GM12801 (cell line): ENCODE measurements around the gene PCDH8.

ENCODE experiments used
- TF ChIP-seq, protein P1 (sequence below): IDR thresholded peaks from one replicate; pipeline ENCODE4 v1.5.1; 2011; ENCODE audit warnings: control low read depth; ENCODE audit not compliant: insufficient read length; ENCODE audit errors: extremely low read depth

The PCDH8 gene

DNA sequence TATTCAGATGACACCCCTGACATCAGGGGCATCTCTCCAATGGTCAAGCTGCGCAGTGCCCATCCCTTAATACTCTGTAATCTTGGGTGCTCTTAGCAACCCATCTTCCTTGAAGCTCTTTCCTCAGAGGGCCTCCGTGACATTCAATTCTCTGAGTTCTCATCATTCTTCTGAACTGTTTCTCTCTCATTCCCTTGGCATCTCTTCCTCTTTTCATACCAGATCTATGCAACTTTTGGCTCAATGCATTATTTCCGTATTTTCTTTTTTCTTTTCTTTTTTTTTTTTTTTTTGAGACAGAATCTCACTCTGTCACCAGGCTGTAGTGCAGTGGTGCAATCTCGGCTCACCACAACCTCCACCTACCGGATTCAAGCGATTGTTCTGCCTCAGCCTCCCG lies 53.9 kb downstream of the PCDH8 start:
- TF ChIP-seq, protein P1, sequence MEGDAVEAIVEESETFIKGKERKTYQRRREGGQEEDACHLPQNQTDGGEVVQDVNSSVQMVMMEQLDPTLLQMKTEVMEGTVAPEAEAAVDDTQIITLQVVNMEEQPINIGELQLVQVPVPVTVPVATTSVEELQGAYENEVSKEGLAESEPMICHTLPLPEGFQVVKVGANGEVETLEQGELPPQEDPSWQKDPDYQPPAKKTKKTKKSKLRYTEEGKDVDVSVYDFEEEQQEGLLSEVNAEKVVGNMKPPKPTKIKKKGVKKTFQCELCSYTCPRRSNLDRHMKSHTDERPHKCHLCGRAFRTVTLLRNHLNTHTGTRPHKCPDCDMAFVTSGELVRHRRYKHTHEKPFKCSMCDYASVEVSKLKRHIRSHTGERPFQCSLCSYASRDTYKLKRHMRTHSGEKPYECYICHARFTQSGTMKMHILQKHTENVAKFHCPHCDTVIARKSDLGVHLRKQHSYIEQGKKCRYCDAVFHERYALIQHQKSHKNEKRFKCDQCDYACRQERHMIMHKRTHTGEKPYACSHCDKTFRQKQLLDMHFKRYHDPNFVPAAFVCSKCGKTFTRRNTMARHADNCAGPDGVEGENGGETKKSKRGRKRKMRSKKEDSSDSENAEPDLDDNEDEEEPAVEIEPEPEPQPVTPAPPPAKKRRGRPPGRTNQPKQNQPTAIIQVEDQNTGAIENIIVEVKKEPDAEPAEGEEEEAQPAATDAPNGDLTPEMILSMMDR: no peak

DNA sequence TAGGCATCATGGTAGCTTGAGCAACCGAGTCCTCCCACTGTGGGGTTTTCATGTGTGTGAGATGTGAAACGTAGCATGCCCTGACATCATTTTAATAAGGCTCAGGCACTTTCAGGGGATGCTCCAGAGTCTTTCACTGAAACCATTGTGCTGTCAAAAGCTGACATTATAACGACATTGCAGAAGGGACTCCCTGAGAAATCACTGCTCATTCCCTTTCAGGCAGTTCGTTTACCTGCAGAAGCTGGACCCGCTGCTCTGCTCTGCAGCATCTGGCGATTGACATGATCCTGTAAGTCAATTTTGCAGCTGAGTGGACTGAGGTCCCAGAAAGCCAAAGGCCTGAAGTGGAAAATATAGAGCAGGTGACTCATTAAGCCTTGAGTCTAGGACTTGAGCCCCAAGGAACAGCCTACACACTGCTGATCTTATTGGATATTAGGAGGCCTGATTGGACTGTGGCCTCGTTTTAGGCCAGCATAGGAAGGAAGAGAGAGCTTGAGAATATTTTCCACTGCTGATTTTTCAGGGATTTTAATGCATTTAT lies 54.9 kb downstream of the PCDH8 start:
- TF ChIP-seq, protein P1: no peak
